ENCODE measurements around the gene FAM156A.

The FAM156A gene

GRCh38 chrX:52988985-52989917 is 30.9 kb upstream of the FAM156A start (continued):
- TF ChIP-seq ZNF660 (tag by site-specific recombination; IDR thresholded peaks at IDR 0.05): no peak
- TF ChIP-seq YY1 (tag by site-specific recombination; IDR thresholded peaks at IDR 0.05): no peak
- no peak for TF ChIP-seq ZNF48 (tag by site-specific recombination; IDR thresholded peaks at IDR 0.05)
- TF ChIP-seq ATF2 (tag by site-specific recombination; IDR thresholded peaks at IDR 0.05; ENCODE audit: low read depth): no peak
- TF ChIP-seq ZNF280C (tag by site-specific recombination; IDR thresholded peaks at IDR 0.05): no peak

GRCh38 chrX:52983321-52984000 is 25.1 kb upstream of the FAM156A start:
- Histone ChIP-seq H3K36me3 (ENCODE audit: control insufficient read depth in 2 of 2, insufficient read depth in 1 of 2, low read length in 2 of 2) (no peaks in the 10 kb centered on the region), H3K4me3 (ENCODE audit: low read depth, low read length) (no peak overlapping the region), H3K9me3 (ENCODE audit: control insufficient read depth, insufficient read depth, low read depth, low read length) (no peaks in the 10 kb centered on the region), H3K27ac (ENCODE audit: extremely low read depth, low read depth, low read length) (no peak overlapping the region), H3K4me1 (ENCODE audit: control insufficient read depth, insufficient read depth, low read length) (no peaks in the 10 kb centered on the region)
- ChIA-PET CTCF (no interaction called here), POLR2A (interaction anchor here (1.0 kb wide), 1 partner anchor 12 kb away, joined by 3 read pairs; no protein-coding TSS in a partner anchor)
- TF ChIP-seq TRIM28 (IDR thresholded peaks at IDR 0.05; ENCODE audit: borderline replicate concordance, low read length): no peak
- TF ChIP-seq ZBTB17 (tag by site-specific recombination; IDR thresholded peaks at IDR 0.05): no peak
- TF ChIP-seq GLI4 (tag by site-specific recombination; IDR thresholded peaks at IDR 0.05): no peak
- no peak for TF ChIP-seq ZNF558 (tag by site-specific recombination; IDR thresholded peaks at IDR 0.05)

GRCh38 chrX:52979993-52980392 is 21.7 kb upstream of the FAM156A start:
- Histone ChIP-seq H3K36me3 (ENCODE audit: control insufficient read depth in 2 of 2, insufficient read depth in 1 of 2, low read length in 2 of 2) (no peaks in the 10 kb centered on the region), H3K9me3 (ENCODE audit: control insufficient read depth, insufficient read depth, low read depth, low read length) (no peaks in the 10 kb centered on the region), H3K27ac (ENCODE audit: extremely low read depth, low read depth, low read length) (no peak overlapping the region), H3K4me3 (ENCODE audit: low read depth, low read length) (no peak overlapping the region), H3K4me1 (ENCODE audit: control insufficient read depth, insufficient read depth, low read length) (no peaks in the 10 kb centered on the region)
- TF ChIP-seq MYNN (tag by site-specific recombination; IDR thresholded peaks at IDR 0.05; ENCODE audit: borderline replicate concordance): no peak
- TF ChIP-seq ZNF350 (tag by site-specific recombination; IDR thresholded peaks at IDR 0.05): no peak
- no peak for TF ChIP-seq ZNF132 (tag by site-specific recombination; IDR thresholded peaks at IDR 0.05; ENCODE audit: borderline replicate concordance)
- no peak for TF ChIP-seq ZNF677 (tag by site-specific recombination; IDR thresholded peaks at IDR 0.05)
- no peak for TF ChIP-seq ZNF660 (tag by site-specific recombination; IDR thresholded peaks at IDR 0.05)
- TF ChIP-seq ZNF704 (tag by site-specific recombination; IDR thresholded peaks at IDR 0.05): no peak
- TF ChIP-seq ZXDB (tag by site-specific recombination; IDR thresholded peaks at IDR 0.05): no peak
- TF ChIP-seq ZNF114 (tag by site-specific recombination; IDR thresholded peaks at IDR 0.05): no peak
- CTCF ChIA-PET: interaction anchor here (1.2 kb wide), 1 partner anchor 10 kb away, joined by 9 read pairs; no protein-coding TSS in a partner anchor
- POLR2A ChIA-PET: no interaction called here

Data from HEK293 (cell line).